Suppressor macrophage treated with lipopolysaccharide for 4 hours (primary cell): ENCODE measurements around the gene YPEL1.
A peak's percentile ranks its signal among the peaks of the same experiment; 100 is the strongest.
"Not testable (repeated sequence)": the region's sequence is repeated elsewhere in the genome, so short reads cannot be mapped to it uniquely, and the experiment has no call there.

ENCODE experiments used
- DNase-seq: peaks from one replicate; pipeline ENCODE4 v3.0.0-alpha.2; 2020

YPEL1 gene

DNA sequence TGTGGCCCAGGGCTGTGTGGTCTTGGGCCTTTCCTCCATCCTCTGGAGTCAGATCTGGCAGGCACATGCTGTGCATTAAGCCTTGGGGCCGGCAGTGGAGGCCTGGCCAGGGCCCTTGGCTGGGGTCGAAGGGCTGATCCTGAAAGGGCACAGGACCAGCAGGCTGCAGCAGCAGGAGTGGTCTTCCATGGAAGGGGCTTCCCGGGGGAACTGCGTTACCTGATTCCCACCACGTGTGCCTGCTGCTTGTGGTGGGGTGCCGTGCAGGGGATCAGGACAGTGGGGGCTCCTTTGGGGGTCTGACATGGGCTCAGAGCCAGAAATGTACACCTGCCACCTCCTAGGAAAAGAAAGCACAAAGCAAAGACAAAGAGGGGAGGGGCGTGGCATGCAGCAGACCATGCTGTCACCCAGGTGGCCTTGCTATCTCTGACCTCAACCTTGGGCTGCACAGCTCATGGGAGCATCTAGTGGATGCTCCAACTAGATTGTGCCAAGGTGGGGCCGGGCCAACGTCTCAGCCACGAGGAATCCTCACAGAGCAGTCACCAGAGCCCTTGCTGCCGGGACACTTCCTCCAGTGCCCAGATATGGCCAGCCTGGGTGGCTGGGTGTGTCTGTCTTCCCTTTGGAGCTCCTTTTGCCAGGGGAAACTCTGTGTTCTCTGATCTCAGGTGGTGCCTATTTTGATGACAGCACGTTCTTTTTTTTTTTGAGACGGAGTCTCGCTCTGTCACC is 17.9 kb upstream of the YPEL1 start:
- no peak for DNase-seq

GRCh38 chr22:21752276-21752675 is 16.7 kb upstream of the YPEL1 start:
- no peak for DNase-seq

DNA sequence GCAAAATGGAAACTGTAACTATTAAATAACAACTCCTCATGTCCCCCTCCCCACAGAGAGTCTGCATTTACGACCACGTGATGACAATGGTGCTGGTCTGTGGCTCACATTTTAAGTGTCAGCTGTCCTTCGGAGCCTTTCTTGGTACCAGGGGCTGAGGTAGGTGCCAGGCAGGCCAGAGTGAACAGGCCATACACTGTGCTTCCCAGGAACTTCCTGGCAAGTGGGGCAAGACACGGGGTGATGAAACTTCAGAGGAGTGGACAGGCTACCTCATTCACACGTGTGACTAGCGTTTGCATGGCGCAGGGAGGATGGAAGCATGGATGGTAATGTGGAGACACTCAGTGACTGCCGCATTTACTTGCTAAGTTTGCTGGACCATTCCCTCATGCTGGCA is 10.4 kb upstream of the YPEL1 start:
- DNase-seq = no peak

GRCh38 chr22:21744917-21745316 is 9.3 kb upstream of the YPEL1 start:
- not testable (repeated sequence) for DNase-seq

GRCh38 chr22:21741790-21742189 is 6.2 kb upstream of the YPEL1 start:
- DNase-seq = no peak

DNA sequence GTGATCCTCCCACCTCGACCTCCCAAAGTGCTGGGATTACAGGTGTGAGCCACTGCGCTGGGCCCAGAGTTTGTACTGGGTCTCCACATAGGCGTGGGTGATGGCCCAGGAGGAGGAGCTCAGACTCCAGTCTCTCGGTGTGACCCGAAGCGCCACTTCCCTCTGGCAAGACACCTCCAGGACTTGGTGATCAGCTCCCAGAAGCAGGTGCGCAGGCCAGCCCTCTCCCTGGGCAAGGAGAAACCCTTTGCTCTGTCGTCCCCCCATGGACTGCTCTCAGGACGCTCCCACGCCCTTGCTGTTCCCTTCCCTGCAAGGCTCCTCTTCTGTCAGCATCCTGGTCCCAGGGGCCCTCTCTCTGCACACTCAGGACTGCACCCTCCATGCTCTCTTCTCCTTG is 5.5 kb upstream of the YPEL1 start:
- no peak for DNase-seq

DNA sequence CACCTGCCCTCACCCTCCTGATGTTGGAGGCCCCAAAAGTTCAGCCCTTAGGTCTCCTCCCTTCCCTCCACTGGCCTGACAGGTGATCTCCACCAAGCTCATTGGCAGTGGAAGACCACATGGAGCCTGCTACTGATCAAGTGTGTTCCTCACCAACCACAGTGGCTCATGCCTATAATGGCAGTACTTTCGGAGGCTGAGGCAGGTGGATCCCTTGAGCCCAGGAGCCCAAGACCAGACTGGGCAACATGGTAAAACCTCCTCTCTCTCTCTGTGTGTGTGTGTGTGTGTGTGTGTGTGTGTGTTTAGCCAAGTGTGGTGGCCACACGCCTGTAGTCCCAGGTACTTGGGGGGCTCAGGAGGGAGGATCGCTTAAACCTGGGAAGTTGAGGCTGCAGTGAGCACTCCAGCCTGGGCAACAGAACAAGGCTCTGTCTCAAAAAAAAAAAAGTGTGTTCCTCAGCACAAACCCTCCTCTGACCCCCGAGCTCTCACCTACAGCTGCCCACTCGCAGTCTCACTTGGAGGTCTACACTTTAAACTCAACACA is 4.3 kb upstream of the YPEL1 start:
- no peak for DNase-seq

- no peak for DNase-seq
Observed at GRCh38 chr22:21738966-21739365, 3.4 kb upstream of the YPEL1 start.

DNA sequence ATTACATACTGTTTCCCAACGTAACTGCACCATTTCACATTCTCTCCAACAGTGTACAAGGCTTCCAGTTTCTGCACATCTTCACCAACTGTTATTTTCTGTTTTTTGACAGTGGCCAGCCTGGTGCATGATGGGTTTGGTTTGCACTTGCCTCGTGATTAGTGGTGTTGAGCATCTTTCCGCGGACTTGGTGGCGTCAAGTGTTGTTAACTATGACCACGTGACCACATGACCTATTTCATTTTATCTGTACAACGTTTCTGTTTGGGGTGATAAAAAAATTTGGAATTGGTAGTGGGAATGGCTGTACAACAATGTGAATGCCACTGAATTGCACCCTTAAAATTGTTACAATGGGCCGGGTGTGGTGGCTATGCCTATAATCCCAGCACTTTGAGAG is 2.5 kb upstream of the YPEL1 start:
- DNase-seq = no peak

DNA sequence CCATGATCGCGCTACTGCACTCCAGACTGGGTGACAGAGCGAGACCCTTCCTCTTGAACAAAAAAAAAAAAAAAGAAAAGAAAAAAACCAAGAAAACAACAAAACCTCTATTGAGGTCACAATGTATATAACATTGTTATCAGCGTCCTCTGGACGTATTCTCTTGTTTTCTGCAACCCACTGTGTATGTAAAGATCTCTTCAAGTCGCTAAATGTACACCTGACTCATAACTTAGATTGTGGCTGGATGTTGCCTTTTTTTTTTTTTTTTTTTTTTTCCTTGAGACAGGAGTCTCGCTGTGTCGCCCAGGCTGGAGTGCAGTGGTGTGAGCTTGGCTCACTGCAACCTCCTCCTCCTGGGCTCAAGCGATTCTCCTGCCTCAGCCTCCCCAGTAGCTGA is 1.4 kb upstream of the YPEL1 start:
- DNase-seq = no peak

DNA sequence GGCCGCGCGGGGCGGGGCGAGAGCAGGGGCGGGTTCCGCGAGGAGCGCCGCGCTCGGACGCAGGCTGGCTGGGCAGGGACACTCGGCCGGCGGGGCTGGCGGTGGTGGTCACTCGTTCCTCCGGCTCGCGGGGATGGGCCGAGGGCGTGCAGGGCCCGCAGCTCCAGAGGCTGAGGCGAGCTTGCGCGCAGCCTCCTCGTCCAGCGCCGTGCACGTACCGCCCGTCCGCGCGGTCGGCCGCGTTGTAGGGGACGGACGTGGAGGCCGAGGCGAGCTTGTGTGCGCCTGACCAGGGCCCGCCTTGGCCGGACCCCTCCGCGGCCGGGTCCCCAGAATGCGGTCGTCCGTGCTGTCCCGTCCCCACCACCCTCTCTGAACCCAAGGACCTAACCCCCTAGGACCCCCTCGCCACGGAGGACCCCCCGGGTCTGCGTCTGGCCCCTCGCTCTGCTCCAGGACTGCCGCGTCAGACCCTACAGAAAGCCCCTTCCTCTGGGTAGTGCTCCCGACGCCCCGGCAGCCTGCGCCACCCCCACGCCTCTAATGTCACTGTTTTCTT is 569 bp upstream of the YPEL1 start:
- DNase-seq = no peak

GRCh38 chr22:21734540-21735199 is 924 bp downstream of the YPEL1 start:
- peak; percentile 41 for DNase-seq

- DNase-seq = no peak
Observed at GRCh38 chr22:21731503-21731902, 4.1 kb downstream of the YPEL1 start.

DNA sequence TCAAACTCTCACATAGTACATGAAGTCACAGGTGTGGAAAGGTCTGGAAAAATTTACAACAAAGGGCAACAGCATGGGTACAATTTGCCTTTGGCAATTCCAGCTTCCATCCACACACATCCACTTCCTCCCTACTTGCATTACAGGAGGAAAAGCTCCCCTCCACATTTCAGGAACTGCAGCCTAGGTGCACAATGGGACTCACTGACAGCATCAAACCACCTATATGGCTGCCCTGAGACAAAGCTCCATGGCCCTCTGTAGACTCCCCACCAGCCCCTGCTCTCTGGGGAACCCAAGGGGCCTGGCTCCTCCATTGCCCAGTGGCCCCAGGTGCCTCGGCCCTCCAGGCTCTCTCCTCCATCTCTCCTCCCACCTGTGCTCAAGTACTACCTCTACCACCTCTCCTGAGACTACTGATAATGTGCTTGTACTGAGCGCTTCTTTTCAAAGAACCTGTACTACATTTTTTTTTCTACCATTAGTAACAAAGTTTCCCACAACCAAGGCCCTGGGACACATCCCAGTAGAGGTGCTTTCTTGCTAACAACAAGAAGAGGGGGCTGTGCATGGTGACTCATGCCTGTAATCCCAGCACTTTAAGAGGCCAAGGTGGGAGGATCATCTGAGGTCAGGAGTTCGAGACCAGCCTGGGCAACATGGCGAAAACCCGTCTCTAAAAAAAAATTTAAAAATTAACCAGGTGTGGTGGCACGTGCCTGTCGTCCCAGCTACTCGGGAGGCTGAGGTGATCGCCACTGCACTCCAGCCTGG is 4.9 kb downstream of the YPEL1 start:
- no peak for DNase-seq

DNA sequence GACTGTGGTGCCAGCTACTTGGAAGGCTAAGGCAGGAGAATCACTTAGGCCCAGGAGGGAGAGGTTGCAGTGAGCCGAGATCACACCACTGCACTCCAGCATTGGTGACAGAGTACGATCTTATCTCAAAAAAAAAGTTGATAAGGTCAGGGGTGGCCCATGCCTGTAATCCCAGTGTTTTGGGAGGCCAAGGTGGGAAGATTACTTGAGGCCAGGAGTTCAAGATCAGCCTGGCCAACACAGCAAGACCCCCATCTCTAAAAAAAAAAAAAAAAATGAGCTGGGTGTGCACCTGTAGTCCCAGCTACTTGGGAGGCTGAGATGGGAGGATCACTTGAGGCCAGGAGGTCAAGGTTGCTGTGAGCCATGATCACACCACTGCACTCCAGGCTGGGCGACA is 6.4 kb downstream of the YPEL1 start:
- not testable (repeated sequence) for DNase-seq

DNA sequence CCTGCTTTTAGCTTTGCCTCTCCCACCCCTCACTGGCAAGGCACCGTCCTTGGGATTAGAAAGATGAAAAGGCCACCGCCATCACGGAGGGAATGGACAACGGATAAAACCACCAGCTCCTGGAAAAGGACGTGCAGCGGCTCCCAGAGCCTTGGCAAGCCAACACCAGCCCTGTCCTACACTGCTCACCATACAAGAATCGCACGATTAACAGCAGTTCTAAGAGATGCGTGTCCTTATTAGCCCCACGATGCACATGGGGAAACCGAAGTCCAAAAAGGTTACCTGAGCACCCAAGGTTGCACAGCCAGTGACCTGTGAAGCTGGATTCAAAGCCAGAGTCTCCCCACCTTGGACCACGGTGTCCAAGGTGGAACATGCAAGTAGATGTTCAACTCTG is 7.3 kb downstream of the YPEL1 start:
- no peak for DNase-seq

DNA sequence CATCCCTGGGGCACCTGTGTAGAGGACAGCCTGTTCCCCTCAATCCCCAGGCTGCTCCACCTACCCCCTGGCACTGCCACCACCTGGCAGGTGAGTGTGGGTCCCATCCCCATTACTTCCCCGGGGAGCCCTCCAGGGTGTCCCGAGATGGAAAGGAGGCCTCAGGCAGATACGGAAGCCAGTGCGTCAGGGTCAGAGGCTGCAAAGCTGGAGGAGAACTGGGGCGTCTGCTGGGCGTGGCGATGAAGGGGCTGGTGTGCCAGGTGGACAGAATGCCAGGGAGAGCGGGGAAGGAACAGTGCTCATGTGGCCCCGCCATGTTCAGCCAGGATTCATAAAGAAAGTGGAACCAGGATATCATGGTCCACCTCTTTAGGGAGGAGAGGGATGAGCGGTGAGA is 7.8 kb downstream of the YPEL1 start:
- DNase-seq = no peak

- no peak for DNase-seq
Observed at GRCh38 chr22:21727159-21727558, 8.4 kb downstream of the YPEL1 start.

- DNase-seq = peak; percentile 28
Observed at GRCh38 chr22:21726650-21727049, 8.9 kb downstream of the YPEL1 start.

DNA sequence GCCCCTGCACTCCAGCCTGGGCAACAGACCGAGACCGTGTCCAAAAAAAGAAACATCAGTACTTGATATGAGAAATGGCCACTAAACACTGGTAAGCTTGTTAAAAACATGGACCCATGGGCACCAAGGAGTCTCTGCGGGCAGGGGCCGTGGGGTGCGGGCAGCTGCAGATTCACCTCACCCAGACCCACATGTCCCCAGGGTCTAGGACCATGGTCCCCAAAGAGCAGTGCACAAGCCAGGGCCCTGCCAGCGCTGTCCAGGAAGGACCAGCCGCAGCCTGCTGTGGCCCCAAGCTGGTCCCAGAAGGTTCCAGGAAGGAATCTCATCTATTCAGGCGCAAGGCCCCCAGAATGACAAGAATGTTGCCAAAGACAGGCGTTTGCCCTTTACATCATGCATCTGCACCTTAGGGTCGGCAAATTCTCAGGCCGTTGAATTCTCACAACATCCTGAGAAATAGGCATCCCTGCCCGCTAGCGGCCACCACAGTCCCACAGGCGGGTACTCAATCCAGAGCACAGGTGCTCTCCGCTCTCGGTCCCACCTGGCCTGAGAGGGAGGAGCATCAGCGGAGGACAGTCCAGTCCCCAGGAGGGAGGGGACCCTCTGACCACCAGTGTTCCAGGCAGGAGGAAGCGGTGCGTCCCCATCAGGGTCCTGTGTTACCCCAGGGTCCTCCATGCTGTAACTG is 9.5 kb downstream of the YPEL1 start:
- DNase-seq = no peak

DNA sequence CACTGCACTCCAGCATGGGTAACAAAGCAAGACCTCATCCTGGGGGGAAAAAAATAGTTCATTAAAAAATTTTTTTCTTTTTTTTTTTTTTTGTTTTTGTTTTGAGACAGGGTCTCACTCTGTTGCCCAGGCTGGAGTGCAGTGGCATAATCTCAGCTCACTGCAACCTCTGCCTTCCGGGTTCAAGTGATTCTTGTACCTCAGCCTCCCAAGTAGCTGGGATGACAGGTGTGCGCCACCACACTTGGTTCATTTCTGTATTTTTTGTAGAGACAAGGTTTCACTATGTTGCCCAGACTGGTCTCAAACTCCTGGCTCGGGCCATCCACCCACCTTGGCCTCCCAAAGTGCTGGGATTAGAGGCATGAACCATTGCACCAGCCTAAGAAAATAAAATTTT is 11.1 kb downstream of the YPEL1 start:
- DNase-seq = not testable (repeated sequence)

DNA sequence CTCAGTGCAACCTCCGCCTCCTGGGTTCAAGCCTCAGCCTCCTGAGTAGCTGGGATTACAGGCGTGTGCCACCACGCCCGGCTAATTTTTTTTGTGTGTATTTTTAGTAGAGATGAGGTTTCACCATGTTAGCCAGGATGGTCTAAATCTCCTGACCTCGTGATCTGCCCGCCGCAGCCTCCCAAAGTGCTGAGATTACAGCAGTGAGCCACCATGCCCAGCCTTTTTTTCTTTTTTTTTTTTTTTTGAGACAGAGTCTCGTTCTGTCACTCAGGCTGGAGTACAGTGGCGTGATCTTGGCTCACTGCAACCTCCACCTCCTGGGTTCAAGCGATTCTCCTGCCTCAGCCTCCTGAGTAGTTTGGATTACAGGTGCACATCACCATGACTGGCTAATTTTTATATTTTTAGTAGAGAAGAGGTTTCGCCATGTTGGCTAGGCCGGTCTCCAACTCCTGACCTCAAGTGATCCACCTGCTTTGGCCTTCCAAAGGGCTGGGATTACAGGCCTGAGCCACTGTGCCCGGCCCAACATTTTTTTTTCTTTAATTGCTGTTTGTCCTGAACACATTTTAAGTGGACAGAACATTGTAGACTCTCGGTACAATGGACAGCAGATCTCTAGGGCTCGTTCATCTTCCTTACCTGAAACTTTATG is 14.3 kb downstream of the YPEL1 start:
- DNase-seq = not testable (repeated sequence)
